Prostate gland (tissue), 2 donors: Measurements from ENCODE around the gene PLS3.

ENCODE experiments used
- CTCF ChIP-seq, 4 experiments: fragments of 200-600 bp in 2 of 4; fragments of 450-650 bp in 2 of 4; sonication (generic) in 2 of 4; IDR thresholded peaks; 1 replicate in 3 of 4; 2 replicates in 1 of 4; pipeline ENCODE4 v1.5.1; 2016 to 2019; ENCODE audit warnings: antibody characterized with exemption in 4 of 4, mild to moderate bottlenecking in 2 of 4, moderate library complexity in 2 of 4
- POLR2AphosphoS5 ChIP-seq: sonication (generic); formaldehyde crosslinking; IDR thresholded peaks from one replicate; pipeline ENCODE4 v1.6.1; 2017; ENCODE audit warnings: antibody characterized with exemption

GRCh38 chrX:115625572-115626301, 64.8 kb downstream of the PLS3 start:
- TF ChIP-seq CTCF (IDR thresholded peaks at IDR 0.05) (no peak), POLR2AphosphoS5 (no peak)
